HG02642 (cell line): ENCODE measurements around the gene PDE4B.
"Not testable (repeated sequence)": the region's sequence is repeated elsewhere in the genome, so short reads cannot be mapped to it uniquely, and the experiment has no call there.

Source experiments
- ATAC-seq: cut with Tn5 transposase; IDR thresholded peaks from one replicate; pipeline ENCODE4 v1.9.1; 2021; ENCODE audit warnings: mild to moderate bottlenecking; ENCODE audit not compliant: unreplicated experiment, poor library complexity

The PDE4B gene

DNA sequence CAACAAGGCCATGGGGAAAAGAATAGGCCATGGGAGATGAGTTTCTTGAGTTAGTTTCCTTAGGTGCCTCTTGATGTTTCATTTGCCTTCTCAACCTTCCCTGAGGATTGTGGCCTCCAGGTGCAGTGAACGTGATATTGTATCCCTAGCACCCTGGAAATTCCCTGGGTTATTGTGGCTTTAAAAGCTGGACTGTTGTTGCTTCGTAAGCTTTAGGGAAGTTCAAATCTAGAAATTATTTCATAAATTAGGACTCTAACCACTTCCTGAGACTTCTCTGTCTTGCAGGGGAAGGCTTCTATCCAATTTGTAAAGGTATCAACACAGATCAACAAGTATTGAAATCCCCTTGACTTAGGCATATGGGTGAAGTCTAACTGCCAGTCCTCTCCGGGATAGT lies 627.5 kb downstream of the PDE4B start:
- not testable (repeated sequence) for ATAC-seq

- ATAC-seq = not testable (repeated sequence)
Measured at GRCh38 chr1:66420906-66421305, 628.2 kb downstream of the PDE4B start.

GRCh38 chr1:66422804-66423203 lies 630.1 kb downstream of the PDE4B start:
- no peak for ATAC-seq
